Measurements from ENCODE around the gene COMMD7.

The COMMD7 gene

DNA sequence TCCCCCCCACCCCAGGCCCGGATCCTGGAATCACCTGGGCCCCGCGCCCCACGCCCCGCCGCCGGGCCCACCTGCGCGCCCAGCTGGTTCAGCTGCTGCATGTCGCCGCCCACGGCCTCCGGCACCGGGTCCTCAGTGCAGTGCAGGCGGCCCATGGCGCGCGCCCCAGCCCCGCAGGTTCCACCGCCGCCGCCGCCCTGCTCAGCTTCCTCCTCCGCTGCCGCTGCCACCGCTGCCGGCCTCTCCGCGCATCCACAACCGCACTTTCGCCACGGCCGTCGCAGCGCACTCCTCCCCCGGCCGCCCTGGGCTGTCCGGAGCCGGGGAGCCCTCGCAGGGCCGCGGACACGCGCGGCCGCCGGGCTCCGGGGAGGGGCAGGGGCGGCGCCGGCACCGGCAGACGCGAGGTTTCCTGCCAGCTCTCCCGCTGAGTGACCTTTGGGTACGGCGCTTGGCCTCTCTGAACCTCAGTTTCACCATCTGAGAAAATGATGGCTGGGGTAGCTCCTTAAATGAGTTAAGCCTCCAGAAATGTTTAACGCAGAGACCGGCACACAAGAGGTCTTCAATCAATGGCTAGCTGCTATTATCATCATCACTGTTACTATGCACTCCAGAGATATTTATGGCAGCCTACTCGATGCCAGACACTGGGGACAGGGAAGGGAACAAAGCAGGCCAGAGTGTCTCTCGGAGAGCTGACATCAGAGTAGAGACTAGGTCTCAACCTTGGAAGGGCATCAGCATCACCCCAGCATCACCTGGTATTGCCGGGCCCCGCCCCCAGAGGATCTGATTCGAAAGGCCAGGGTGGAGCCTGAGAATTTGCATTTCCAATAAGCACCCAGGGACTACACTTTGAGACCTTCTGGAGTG, at the start of gene COMMD7:
TSS of gene COMMD7 (minus strand) at position 231 of the 876 bp plus-strand sequence. CDS start at position 155, 76 bp downstream.
- DNase-seq (ENCODE audit: low spot score), result peak; percentile 61

DNA sequence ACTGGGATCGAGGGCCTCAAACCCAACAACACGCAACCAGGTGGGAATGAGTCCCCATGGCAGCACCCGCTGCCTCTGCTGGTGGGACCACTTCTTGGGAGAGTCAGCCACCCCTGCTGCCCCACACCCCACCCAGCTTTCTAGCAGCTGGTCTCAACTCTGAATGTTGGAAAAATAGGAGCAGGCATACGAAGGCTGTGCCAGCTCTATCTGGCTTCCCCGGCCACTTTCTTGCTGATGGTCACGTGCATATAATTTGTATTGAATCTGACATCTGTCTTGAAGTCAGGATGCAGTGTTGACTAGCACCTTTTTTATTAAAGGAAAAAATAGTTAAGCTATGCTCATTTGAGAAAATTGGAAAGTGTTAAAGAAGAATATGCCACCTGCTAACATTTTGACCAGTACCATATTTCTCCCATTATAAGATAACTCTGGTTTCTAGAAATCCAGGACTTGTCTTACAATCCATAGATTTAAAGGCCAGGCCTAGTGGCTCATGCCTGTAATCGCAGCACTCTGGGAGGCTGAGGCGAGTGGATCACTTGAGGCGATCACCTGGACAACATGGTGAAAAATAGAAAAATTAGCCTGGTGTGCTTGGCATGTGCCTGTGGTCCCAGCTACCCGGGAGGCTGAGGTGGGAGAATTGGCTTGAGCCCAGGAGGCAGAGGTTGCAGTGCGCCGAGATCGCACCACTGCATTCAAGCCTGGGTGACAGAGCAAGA, 49.6 kb upstream of the COMMD7 start:
- no peak for DNase-seq (ENCODE audit: low spot score)

DNA sequence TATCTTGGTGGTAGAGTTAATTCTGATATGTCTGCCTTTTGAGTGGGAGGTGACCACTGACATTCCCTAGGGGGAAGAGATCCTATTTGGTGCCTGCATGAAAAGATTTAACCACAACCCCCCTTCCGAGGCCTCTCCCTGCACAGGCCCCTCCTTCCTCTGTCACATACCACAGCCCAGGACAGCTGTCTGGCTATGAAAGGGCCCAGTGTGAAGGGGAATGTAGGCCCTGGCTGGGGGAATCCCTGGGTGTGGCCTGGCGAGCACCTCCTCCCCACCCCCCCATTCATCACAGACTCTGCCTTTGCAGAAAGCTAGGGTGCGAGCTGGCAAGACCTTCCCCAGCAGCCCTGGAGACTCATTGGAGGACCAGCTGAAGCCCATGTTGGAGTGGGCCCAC, 49.0 kb upstream of the COMMD7 start:
- DNase-seq (ENCODE audit: low spot score), result peak; percentile 31

DNA sequence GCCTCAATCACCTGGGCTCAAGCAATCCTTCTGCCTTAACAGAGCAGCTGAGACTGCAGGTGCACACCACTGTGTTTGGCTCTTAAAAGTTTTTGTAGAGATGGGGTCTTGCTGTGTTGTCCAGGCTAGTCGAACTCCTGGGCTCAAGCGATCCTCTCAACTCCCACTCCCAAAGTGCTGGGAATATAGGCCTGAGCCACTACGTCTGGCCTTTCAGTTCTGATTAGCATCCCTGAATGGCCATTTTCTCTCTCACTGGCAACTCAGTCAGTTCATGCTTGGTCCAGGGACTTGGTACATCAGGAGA, 47.4 kb upstream of the COMMD7 start:
- no peak for DNase-seq (ENCODE audit: low spot score)

DNA sequence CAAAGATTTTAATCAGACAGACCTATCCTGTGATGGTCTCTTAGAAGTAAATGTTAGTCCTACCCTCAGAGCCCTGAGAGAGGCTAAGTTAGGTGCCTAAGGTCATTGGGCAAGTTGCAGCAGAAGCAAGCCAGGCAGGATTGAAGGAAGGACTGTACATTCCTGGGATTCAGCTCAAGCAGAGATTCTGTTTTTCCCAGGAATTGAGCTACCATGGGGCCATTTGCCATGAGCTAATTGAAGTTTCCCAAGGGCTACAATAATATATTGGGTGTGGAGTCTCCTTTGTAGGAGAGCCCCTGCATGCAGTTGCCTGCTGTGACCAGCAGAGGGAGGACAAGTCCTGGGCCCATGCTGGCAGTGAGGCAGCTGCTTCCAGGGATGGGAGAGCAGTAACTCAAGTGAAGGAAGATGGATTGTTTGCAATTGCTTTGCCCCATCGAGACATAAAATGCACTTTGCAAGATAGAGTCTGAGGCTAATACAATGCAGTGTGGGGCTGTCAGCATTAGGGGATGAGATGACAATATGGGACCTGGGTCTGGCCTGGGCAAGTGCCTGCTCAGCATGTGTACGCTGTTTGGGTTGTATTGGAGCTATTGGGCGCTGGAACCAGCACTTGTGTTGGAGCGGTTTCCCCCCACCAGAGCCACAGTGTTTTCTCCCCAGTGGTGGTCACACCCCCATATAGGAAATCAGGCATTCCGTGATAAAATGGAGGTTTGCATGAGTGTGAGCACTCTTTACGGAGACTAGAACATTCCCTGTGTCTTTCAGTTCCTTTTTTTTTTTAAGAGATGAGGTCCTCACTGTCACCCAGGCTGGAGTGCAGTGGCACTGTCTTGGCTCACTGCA, 46.9 kb upstream of the COMMD7 start:
- peak; percentile 92 for DNase-seq (ENCODE audit: low spot score)

DNA sequence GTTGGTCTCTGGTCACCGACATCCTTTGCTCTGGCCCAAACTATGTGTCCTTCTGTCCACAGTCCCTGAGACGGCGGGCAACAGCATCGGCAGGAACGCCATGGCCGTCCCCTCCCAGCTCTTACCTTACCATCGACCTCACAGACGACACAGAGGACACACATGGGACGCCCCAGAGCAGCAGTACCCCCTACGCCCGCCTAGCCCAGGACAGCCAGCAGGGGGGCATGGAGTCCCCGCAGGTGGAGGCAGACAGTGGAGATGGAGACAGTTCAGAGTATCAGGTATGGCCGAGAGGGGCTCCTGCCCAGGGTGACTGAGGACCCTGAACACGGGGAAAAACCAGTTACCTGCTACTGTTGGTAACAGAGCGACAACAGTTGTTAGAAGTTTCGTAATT, 43.9 kb upstream of the COMMD7 start:
- DNase-seq (ENCODE audit: low spot score), result no peak

DNA sequence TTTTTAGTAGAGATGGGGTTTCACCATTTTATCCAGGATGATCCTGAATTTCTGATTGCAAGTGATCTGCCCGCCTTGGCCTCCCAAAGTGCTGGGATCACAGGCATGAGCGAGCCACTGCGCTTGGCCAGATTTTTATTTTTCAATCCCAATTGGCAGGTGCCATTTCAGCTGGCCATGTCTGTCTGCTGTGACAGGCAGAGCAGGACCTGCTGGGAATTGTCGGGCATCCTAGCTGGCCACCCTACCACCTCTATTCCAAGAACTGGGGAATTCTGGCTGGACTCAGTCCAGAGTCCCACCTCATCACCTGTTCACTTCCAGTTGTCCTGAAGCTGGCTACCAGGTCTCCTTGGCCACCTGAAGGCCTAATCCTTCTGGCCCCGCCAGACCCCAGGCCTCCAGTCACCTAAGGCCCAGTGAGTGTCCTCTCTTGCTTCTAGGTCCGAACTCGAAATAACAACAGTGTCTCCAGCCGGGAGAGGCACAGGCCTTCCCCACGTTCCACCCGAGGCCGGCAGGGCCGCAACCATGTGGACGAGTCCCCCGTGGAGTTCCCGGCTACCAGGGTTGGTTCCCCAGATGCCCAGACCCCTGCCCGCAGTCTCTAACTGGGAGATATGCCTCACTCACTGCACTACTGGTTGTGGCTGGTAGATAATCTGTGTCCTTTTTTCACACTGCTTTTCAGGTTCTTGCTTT, 42.9 kb upstream of the COMMD7 start:
- DNase-seq (ENCODE audit: low spot score), result no peak

DNA sequence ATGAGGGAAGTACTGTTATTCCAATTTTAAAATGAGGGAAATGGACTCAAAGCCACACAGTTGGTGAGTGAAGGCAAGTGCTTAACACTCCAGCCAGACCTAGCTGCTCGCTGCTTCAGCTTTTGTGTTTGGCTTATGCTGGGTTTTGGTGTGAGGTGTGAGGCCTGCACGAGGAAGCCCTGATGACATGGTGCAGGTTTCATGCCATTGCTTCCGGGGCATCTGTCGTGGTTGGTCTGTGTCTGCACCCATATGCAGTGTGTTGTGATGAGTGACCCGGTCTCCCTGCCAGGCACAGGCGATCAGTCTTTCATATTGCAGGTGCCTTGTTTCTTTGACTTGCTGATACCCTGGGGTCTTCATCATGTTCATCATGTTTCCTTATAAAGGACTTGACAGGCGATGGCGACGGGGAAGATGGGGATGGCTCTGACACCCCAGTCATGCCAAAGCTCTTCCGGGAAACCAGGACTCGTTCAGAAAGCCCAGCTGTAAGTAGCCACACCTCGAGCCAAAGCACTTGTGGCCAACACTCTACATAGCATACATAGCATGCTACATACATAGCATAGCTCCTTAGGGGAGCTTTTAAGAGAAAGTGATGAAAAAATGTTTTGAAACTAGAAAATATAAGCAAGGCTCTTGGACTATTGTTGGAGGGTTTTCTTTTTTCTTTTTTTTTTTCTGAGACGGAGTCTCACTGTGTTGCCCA, 41.3 kb upstream of the COMMD7 start:
- no peak for DNase-seq (ENCODE audit: low spot score)

DNA sequence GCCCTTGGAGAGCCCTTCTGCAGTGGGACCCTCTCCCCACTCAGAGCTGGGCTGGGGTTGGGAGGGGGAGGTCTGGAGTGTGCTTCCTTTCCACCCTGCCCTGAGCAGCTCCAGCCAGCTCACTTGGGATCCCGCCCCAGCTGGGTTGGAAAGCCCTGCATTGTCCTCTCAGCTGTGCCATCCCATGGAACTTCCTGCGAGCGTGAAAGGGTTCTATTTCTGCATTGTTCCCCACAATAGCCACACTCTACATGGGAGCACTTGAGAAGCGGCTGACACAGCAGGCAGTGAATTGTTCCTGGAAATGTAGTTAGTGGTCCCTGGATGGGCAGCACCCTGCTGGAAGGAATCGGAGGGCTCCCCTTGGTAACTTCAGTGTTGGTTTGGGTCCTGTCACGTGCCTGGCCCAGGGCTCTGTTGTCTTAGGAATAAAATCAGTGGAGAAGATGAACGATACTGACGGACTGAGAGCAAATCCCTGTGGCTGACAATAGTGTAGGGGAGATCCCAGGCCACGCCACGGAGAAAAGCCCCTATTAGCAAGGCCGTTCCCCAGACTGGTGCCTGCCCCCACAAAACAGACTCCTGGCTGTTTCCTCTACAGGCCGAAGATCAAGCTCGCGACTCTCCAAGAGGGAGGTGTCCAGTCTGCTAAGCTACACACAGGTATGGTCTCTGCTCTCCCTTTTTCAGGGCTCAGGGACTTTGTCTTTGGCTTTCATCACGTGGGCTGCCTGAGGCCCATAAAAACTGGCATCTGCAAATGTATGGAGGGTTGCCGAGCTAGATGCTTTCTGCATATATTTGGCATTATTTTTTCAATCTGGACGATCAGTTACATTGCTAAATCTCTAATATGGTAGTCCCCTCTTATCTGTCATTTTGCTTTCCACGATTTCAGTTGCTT, 37.7 kb upstream of the COMMD7 start:
- peak; percentile 76 for DNase-seq (ENCODE audit: low spot score)

DNA sequence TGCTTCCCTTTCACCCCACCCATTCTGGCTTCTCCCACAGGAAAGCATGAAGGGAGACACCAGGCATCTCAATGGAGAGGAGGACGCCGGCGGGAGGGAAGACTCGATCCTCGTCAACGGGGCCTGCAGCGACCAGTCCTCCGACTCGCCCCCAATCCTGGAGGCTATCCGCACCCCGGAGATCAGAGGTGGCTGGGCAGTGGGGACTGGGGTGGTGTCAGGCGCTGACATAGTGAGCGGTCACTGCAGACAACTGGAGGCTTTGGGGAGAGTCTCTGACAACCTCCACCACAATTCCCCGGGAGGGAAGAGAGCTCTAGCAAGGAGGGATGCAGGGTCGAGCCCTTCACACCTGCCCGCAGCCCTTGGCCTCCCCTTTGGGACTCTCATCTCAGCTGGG, 37.0 kb upstream of the COMMD7 start:
- DNase-seq (ENCODE audit: low spot score), result no peak

DNA sequence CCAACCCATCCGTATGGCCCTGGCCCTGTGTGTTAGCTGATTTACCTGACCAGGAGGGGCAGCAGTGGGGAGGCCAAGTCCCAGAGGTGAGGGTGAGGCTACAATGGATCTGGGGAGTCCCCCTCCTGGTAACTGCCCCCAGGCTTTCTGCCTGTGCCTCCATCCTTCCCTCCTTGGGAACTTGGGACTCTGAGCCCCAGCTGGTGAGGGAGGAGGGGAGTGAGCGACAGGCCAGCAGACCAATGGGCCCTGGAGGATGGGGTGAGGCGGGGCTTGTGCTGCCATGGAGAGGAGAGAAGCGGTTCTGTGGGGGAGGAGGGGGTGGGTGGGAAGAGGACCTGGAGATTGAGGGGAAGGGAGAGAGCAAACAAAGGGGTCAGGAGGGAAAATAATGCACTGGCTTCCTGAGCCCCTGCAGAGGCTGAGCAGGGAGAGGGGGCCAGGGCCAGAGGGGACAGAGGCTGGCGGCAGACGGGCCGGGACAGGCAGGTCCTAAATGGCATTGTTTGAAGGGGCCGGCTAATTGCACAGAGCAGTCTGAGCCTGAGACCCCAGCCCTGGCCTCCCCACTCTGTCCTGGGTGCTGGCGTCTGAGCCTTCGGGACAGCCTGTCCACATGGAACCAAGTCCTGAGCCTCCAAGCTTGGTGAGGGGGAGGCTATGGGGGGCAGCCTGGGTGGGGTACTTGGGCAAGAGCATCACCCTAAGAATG, 36.4 kb upstream of the COMMD7 start:
- no peak for DNase-seq (ENCODE audit: low spot score)

DNA sequence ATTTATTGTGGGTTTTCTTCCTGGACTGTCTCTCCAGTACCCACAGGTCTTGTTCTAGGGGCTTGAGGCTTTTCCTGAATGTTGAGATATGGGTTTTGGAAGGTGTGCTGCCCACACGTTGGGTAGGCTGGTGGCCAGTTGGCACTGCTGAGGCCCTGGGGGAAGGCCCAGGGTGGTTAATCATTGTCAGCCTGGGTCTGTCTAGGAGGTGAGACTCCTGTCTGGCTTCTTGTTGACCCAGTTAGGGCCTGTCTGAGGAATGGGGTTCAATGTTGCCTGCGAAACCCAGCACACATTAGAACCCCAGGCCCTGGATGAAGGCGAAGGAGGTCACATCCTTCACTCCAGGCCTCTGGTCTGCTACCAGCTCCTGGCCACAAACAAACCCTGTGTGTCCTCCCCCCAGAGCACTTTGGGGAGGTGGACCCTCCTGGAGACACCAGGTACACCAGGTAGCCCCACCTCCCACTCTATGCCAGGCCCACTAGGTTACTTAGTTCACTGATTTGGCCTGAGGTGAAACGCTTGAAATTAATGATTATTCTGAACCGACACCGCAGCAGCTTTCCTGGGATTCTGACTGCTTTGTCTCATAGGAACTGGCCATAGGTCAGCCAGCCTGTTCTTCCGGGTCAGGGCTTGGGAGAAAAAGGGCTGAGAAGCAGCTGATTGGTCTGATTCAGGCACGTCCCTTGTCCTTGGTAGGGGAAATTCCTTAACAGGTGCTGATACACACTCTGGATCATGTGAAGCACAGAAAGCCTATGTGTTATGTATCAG, 34.1 kb upstream of the COMMD7 start:
- no peak for DNase-seq (ENCODE audit: low spot score)

DNA sequence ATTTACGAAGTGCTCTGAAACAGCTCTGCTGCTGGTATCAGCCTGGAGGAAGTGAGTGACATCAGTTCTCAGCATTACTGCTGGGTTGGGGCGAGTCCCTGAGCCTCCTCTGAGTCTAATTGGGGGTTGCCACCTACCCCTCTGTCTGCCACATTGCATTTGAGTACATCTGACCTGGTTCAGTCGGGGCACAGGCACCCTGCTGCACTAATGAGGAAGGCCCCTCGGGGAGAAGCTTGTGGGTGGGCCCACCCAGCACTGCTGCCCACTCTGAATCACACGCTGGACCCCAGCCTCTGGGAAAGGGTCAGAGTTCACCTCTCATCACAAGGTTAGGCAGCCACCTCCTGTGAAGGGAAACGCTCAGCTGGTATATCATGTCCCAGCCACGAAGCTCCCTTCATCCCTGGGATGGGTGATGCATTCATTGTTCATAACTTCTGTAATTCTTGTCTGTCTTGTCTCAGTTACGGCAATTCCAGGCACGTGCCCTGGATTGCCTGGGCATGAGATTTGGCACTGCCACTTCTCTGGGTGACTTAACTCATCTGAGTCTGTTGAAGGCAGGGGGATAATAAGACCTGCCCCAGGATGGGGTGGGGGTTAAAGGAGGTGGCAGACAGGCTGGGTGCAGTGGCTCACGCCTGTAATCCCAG, 32.2 kb upstream of the COMMD7 start:
- DNase-seq (ENCODE audit: low spot score), result no peak

DNA sequence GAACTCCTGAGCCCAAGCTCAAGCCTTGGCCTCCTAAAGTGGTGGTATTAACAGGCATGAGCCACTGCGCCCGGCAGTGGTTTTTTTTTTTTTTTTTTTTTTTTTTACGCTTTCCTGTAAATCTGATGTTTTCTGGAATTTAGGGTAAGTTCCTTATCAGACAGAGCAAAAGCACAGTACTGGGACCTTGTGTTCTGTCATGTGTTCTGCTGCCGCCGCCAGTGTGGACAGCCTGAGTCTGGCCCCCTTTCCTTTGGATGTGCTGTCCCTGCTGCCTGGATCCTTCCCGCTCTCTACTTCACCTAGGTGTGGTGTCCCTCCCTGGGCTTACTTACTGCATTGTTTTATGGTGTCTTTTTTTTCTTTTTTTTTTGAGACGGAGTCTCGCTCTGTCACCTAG, 30.6 kb upstream of the COMMD7 start:
- no peak for DNase-seq (ENCODE audit: low spot score)

DNA sequence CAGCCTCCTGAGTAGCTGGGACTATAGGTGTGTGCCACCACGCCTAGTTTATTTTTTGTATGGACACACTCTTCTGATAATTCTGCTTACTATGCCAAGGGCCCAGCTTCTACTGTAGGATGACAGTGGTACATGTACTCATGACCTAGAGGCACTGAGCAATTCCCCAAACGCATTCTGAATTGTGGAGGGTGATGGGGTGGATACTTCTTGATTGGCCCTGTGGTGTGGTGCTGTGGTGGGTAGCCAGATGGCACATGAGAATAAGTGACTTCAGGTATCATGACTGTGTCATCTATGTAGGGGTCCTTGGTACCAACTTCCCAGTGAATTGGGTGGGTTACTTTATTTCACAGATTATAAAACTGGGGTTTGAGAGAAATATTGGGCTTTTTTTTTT, 30.0 kb upstream of the COMMD7 start:
- DNase-seq (ENCODE audit: low spot score), result no peak

DNA sequence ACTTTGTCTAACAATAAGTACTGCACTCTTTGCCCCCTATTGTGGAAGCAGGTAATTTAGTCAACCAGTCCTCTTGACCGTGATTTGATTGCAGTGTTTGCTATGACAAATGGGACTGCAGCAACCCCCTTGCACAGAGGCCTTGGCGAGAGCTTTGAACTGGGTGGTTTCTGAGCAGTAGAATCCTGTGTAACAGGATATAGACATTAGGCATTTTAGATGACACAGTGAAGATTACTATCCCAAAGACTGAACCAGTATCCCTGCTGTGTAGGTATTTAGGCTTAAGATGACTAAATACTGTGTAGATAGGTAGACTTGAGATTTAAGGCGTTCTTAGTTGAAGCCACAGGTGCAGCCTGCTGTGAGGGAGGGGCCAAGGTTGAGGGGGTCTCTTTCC, 28.8 kb upstream of the COMMD7 start:
- no peak for DNase-seq (ENCODE audit: low spot score)

DNA sequence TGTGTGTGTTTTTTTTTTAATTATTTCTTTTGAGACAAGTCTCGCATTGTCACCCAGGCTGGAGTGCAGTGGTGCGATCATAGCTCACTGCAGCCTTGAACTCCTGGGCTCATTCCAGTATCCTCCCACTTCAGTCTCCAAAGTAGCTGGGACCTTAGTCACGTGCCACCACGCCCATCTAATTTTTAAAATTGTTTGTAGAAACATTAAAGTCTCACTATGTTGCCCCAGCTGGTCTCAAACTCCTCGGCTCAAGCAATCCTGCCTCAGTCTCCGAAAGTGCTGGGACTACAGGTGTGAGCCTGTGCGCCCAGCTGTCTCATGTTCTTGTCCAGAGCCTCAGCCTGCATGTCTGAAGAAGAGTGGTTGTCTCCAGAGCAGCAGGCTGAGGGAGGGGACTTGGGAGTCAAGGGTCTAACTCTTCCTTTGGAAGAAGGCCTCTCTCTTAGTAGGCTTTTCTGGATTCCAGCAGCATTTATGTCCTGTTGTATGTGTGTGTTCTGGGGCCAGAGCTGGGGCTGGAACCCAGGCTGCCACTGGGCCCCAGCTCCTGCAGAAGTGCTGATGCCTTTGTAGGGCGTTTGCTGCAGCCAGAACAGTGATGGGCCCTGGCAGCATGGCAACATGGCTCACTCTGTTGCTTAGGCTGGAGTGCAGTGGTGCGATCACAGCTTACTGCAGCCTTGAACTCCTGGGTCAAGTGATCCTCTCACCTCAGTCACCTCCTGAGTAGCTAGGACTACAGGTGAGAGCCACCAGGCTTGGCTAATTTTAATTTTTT, 24.3 kb upstream of the COMMD7 start:
- no peak for DNase-seq (ENCODE audit: low spot score)

Data from Ammon's horn (tissue), 1 donor.